K562 (cell line): Measurements from ENCODE around the gene LCN1. TPM values are rescaled to one million over a fixed set of nuclear protein-coding genes. Genes with fewer than 3 reads are reported as not detected.
A peak's percentile ranks its signal among the peaks of the same experiment; 100 is the strongest.

Experiments
- ATAC-seq: fragments of 200-7000 bp; cut with Tn5 transposase; 3 replicates; pipeline ENCODE4 v1.9.1; 2020; ENCODE audit warnings: moderate library complexity
- BruUV-seq: library from RNA; stranded (reverse); fragments of 400-500 nt; replicated peaks from 2 replicates; lab custom pipeline; 2021; lab: Mats Ljungman, UMichigan
- CTCF ChIA-PET: fragments of 300-600 bp; formaldehyde crosslinking; extraction: SDS; loops from one replicate; lab custom pipeline; 2021; ENCODE audit warnings: low intra/inter-chr PET ratio; lab: Yijun Ruan, JAX
- POLR2A ChIA-PET: fragments of 300-600, 350-650 bp; sonication (Branson Sonifier 250); formaldehyde crosslinking; extraction: SDS; loops from one replicate; lab custom pipeline; 2021; ENCODE audit warnings: antibody characterized with exemption, inconsistent platforms; lab: Yijun Ruan, JAX
- DNase-seq, 4 experiments: peaks; one replicate each; pipeline versions ENCODE4 v3.0.0 to v3.0.0-alpha.2; 2011 to 2018; ENCODE audit warnings: low spot score in 3 of 4, mixed read lengths in 3 of 4; ENCODE audit errors: extremely low read depth in 1 of 4
- FAIRE-seq: peaks from 2 replicates; lab custom pipeline; 2011; peaks lifted over from hg19 to GRCh38; lab: Jason Lieb, UNC
- H2AFZ ChIP-seq: 2 replicates; pipeline ENCODE4 v1.6.0; 2011; ENCODE audit warnings: low read depth, low read length, control low read depth, inconsistent platforms
- H3K27ac ChIP-seq: fragments of 200-600 bp; 3 replicates; pipeline ENCODE4 v1.8.0; 2011; ENCODE audit warnings: low read depth, mild to moderate bottlenecking, control low read depth, inconsistent platforms, low read length, moderate library complexity, mixed read lengths; ENCODE audit errors: extremely low read depth
- H3K27me3 ChIP-seq, 2 experiments: fragments of 300-600 bp in 1 of 2; 2 replicates in 1 of 2; 3 replicates in 1 of 2; pipeline versions ENCODE4 v1.6.0 to v1.8.0; 2011; ENCODE audit warnings: inconsistent platforms in 2 of 2, low read length in 2 of 2, mild to moderate bottlenecking in 1 of 2, mixed read lengths in 1 of 2, moderate library complexity in 1 of 2; ENCODE audit not compliant: control insufficient read depth in 2 of 2, insufficient read depth in 2 of 2
- H3K36me3 ChIP-seq: fragments of 300-600 bp; 3 replicates; pipeline ENCODE4 v1.8.0; 2011; ENCODE audit warnings: mild to moderate bottlenecking, low read length, inconsistent platforms; ENCODE audit not compliant: control insufficient read depth, insufficient read depth
- H3K4me1 ChIP-seq, 2 experiments: fragments of 200-600 bp in 1 of 2; replicated peaks in 1 of 2; 2 replicates in 1 of 2; 3 replicates in 1 of 2; pipeline versions ENCODE4 v1.5.1 to v1.8.0; 2011; ENCODE audit warnings: inconsistent platforms in 2 of 2, low read length in 2 of 2, mild to moderate bottlenecking in 1 of 2, mixed read lengths in 1 of 2, moderate library complexity in 1 of 2; ENCODE audit not compliant: control insufficient read depth in 2 of 2, insufficient read depth in 2 of 2
- H3K4me2 ChIP-seq: 2 replicates; pipeline ENCODE4 v1.6.1; 2011; ENCODE audit warnings: low read length, control low read depth, inconsistent platforms, mixed read lengths; ENCODE audit not compliant: insufficient read depth
- H3K4me3 ChIP-seq: fragments of 200-600 bp; sonication (generic), shearing (Covaris generic); 2 replicates; pipeline ENCODE4 v1.5.1; 2016; ENCODE audit warnings: control low read depth, inconsistent platforms
- H3K79me2 ChIP-seq: fragments of 200-600 bp; 3 replicates; pipeline ENCODE4 v1.8.0; 2011; ENCODE audit warnings: low read length, inconsistent platforms; ENCODE audit not compliant: control insufficient read depth, insufficient read depth
- H3K9ac ChIP-seq, 2 experiments: 2 replicates each; pipeline versions ENCODE4 v1.6.0 to v1.6.1; 2011; ENCODE audit warnings: low read depth in 2 of 2, low read length in 2 of 2, control low read depth in 1 of 2, inconsistent platforms in 1 of 2, mild to moderate bottlenecking in 1 of 2, mixed read lengths in 1 of 2; ENCODE audit not compliant: insufficient read depth in 1 of 2
- H3K9me1 ChIP-seq: one replicate; pipeline ENCODE4 v1.6.0; 2011; ENCODE audit warnings: inconsistent platforms, mild to moderate bottlenecking, low read length, moderate library complexity; ENCODE audit not compliant: control insufficient read depth, insufficient read depth
- H3K9me3 ChIP-seq: replicated peaks from 2 replicates; pipeline ENCODE4 v1.5.1; 2011; ENCODE audit warnings: low read depth, low read length, inconsistent platforms; ENCODE audit not compliant: control insufficient read depth, insufficient read depth
- H4K20me1 ChIP-seq: replicated peaks from 2 replicates; pipeline ENCODE4 v1.6.1; 2011; ENCODE audit warnings: low read length, inconsistent platforms, mixed read lengths; ENCODE audit not compliant: control insufficient read depth, insufficient read depth
- BRF2 ChIP-seq: IDR thresholded peaks from 3 replicates; pipeline ENCODE4 v1.6.1; 2011; ENCODE audit warnings: borderline replicate concordance, mild to moderate bottlenecking; ENCODE audit not compliant: insufficient read length, insufficient read depth
- CBFA2T2 ChIP-seq: fragments of 450-650 bp; conservative IDR thresholded peaks from 2 replicates; pipeline ENCODE4 v1.6.1; 2017; ENCODE audit warnings: mild to moderate bottlenecking
- FOXK2 ChIP-seq, 2 experiments: fragments of 450-650 bp; IDR thresholded peaks in 1 of 2; conservative IDR thresholded peaks in 1 of 2; 2 replicates each; pipeline ENCODE4 v1.6.1; 2016; ENCODE audit warnings: low read depth in 2 of 2, mild to moderate bottlenecking in 1 of 2
- RUNX1 ChIP-seq: sonication (generic); IDR thresholded peaks from 2 replicates; pipeline ENCODE4 v1.6.1; 2016; ENCODE audit warnings: antibody characterized with exemption, low read depth
- ZEB2 ChIP-seq: fragments of 450-650 bp; IDR thresholded peaks from 2 replicates; pipeline ENCODE4 v1.6.1; 2016
- WGBS: fragments of 100-300 bp; shearing (Covaris generic); methylation state at CpG from one replicate; pipeline ENCODE4 v1.1.6; 2016; ENCODE audit warnings: low coverage, mixed read lengths; ENCODE audit not compliant: insufficient coverage; ENCODE audit errors: missing lambda C conversion rate; 5-methylcytosine and 5-hydroxymethylcytosine counted together
- in situ Hi-C: fragments of 300-500 bp; cut with MboI; formaldehyde crosslinking; loops from 4 replicates; pipeline ENCODE4 v1.15.0; 2018; ENCODE audit warnings: inconsistent platforms, mixed read lengths
- intact Hi-C: fragments of 100-400 bp; cut with micrococcal nuclease; formaldehyde crosslinking; loops from 2 replicates; pipeline ENCODE4 v1.14.2; 2022
- polyA plus RNA-seq, 8 experiments: library from polyadenylated mRNA; depleted of rRNA in 4 of 8; stranded (reverse) in 5 of 8; unstranded in 3 of 8; fragments of >200 nt; fragmentation: Nextera tagmentation in 2 of 8; fragmentation: Illumina TruSeq in 1 of 8; extraction: Ambion mirVana in 2 of 8; extraction: Trizol in 1 of 8; gene quantifications; 2 replicates each; pipeline versions ENCODE4 v1.2.1 to v1.2.3, GENCODE V29; 2011 to 2014; ENCODE audit warnings: inconsistent platforms in 1 of 8, missing spikeins in 1 of 8
- total RNA-seq, 7 experiments: library from RNA; depleted of rRNA in 6 of 7; stranded (reverse); fragments of >200 nt in 6 of 7; fragmentation: Illumina TruSeq in 2 of 7; extraction: Trizol in 2 of 7; gene quantifications; 2 replicates each; pipeline versions ENCODE4 v1.2.1 to v1.2.3, GENCODE V29; 2011 to 2021; ENCODE audit warnings: low replicate concordance in 1 of 7

The LCN1 gene
- total and polyA plus RNA-seq, 9 of the 15 experiments (the other 6 are each of a cell fraction or from before 2014, with no cell fraction given) = not detected

DNA sequence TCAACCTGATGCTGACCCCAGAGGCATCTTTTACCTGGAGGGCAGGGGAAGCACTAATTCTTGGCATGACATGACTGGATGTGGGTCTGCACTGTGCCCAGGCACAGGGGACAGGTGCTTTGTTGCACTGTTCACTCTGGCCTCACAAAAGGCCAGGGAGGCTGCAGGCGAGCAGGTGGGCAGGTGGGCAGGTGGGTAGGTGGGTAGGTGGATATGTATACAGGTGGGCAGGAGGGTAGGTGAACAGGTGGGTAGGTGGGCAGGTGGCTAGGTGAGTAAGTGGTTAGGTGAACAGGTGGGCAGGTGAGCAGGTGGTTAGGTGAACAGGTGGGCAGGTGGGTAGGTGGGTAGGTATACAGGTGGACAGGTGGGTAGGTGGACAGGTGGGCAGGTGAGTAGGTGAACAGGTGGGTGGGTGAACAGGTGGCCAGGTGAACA lies 41.8 kb downstream of the LCN1 start:
- in situ Hi-C loops = no loop called here
- BruUV-seq = no TSS peak
- TF ChIP-seq BRF2 = no peak
- no peak for TF ChIP-seq FOXK2 (conservative IDR thresholded peaks at IDR 0.05 in 1 of 2, IDR thresholded peaks at IDR 0.05 in 1 of 2; ENCODE audit: low read depth in 2 of 2)
- peak; percentile 39 for TF ChIP-seq CBFA2T2
- peak; percentile 92 for TF ChIP-seq ZEB2
- no peak for TF ChIP-seq RUNX1

More for the DNA sequence above, 41.8 kb downstream of the LCN1 start:
- H3K4me3 ChIP-seq = no peak overlapping the region
- peaks cover 0 to 14% of the 10 kb centered on the region in 2 experiments; a peak in 3 of 5 replicates for H3K4me1 ChIP-seq
- intact Hi-C loops = no loop called here
- no peak for FAIRE-seq
- no peak overlapping the region for H3K27ac ChIP-seq
- no peaks in the 10 kb centered on the region for H3K9me3 ChIP-seq
- no peaks in the 10 kb centered on the region for H3K36me3 ChIP-seq
- no peak overlapping the region for H2AFZ ChIP-seq
- no peaks in the 10 kb centered on the region for H4K20me1 ChIP-seq
- H3K9me1 ChIP-seq = peaks cover 4% of the 10 kb centered on the region
- DNase-seq = no peak
- H3K27me3 ChIP-seq = peaks cover 5 to 67% of the 10 kb centered on the region in 2 experiments; a peak in 4 of 5 replicates
- H3K9ac ChIP-seq = no peak overlapping the region
- ChIA-PET CTCF (no interaction called here), POLR2A (no interaction called here)
- H3K79me2 ChIP-seq = no peaks in the 10 kb centered on the region
- WGBS = 0% methylated on average over 1 of the region's 1 CpG
- no peak overlapping the region for H3K4me2 ChIP-seq
- ATAC-seq = no peak
